HPDE6-E6E7 (cell line): ENCODE data around the gene CAMTA1.

Experiments used
- DNase-seq: peaks from one replicate; pipeline ENCODE4 v3.0.0; 2011; ENCODE audit warnings: missing footprints; ENCODE audit errors: extremely low spot score

CAMTA1 gene

DNA sequence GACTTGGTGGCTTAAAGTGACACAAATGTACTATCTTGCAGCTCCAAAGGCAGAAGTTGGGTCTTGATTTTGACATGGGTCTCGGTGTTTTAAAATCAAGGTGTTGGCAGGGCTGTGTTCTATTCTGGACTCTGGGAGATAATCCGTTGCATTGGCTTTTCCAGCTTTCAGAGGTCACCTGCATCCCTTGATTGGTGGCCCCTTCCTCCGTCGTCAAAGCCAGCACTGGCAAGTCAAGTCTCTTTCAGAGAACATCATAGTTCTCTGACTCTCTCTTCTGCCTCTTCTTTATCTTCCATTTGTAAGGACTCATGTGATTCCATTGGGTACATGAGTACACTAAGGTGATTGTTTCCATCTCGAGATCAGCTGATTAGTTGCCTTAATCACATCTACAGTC lies 172.1 kb downstream of the CAMTA1 start:
- no peak for DNase-seq

DNA sequence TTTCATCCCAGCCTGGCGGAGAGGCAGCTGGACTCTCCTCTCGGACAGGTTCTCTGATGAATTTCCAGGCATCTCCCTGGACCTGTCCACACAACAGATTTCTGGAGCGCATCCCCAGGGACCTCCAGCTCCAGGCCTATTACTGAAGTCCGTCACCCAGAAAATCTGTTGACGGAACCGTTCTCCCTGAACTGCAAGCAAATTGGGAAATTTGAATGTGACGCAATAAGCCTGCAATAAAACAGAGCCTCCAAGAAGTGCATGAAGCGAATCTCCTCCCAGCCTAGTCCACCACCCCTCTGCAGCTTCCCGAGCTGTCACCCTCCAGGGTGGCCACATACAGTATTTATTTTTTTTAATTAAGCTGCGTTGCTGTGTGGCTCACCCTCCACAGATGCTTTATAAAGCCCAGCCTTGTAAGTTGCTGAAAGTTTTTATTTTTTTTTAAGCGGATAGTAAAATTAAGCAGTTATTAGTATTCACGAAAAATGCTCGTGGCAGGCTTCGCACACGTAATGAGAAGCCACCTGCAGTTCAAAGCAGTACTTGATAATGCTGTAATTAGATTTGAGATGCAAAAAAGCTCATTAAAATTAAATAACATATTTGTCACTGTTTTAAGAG lies 173.3 kb downstream of the CAMTA1 start:
- DNase-seq: no peak

GRCh38 chr1:6959491-6959890 lies 174.2 kb downstream of the CAMTA1 start:
- no peak for DNase-seq

GRCh38 chr1:6960291-6960811 lies 175.1 kb downstream of the CAMTA1 start:
- no peak for DNase-seq

- no peak for DNase-seq
Measured at GRCh38 chr1:6960860-6961259, 175.6 kb downstream of the CAMTA1 start.

- DNase-seq: no peak
Measured at GRCh38 chr1:6961289-6961688, 176.0 kb downstream of the CAMTA1 start.

- no peak for DNase-seq
Measured at GRCh38 chr1:6961905-6962477, 176.7 kb downstream of the CAMTA1 start.

DNA sequence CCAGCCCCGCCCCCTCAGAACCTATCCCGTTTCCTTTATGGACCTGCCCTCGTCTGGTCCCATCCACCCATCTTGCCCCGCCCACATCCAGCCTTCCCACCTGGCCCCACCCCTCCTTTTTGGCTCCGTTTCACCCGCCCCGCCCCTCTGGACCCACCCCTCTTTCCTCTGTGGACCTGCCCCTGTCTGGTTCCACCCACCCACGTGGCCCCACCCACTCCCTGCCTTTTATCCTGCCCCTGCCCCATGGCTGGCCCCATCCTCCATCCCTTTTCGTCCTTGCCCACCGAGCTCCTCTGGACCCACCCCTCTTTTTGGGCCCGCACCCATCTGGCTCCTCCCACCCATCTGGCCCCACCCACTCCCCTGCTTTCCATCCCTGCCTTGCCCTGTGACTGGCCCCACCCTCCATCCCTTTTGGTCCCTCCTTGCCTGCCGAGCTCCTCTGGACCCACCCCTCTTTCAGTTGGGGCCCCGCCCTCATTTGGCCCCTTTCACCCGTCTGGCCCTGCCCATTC lies 177.3 kb downstream of the CAMTA1 start:
- no peak for DNase-seq

GRCh38 chr1:6962996-6963911 lies 178.0 kb downstream of the CAMTA1 start:
- no peak for DNase-seq

DNA sequence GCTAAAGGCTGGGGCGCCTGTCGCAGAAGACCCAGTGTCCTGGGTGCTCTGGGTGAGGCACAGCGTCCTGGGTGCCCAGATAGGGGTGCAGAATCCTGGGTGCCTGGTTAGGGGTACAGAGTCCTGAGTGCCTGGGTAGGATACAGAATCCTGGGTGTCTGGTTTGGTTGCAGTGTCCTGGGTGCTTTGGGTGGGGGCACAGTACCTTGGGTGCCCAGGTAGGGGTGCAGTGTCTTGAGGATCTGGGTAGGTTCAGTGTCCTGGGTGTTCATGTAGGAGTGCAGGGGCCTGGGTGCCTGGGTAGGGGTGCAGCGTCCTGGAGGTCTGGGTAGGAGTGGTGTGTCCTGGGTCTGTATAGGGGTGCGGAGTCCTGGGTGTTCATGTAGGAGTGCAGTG lies 178.7 kb downstream of the CAMTA1 start:
- no peak for DNase-seq

DNA sequence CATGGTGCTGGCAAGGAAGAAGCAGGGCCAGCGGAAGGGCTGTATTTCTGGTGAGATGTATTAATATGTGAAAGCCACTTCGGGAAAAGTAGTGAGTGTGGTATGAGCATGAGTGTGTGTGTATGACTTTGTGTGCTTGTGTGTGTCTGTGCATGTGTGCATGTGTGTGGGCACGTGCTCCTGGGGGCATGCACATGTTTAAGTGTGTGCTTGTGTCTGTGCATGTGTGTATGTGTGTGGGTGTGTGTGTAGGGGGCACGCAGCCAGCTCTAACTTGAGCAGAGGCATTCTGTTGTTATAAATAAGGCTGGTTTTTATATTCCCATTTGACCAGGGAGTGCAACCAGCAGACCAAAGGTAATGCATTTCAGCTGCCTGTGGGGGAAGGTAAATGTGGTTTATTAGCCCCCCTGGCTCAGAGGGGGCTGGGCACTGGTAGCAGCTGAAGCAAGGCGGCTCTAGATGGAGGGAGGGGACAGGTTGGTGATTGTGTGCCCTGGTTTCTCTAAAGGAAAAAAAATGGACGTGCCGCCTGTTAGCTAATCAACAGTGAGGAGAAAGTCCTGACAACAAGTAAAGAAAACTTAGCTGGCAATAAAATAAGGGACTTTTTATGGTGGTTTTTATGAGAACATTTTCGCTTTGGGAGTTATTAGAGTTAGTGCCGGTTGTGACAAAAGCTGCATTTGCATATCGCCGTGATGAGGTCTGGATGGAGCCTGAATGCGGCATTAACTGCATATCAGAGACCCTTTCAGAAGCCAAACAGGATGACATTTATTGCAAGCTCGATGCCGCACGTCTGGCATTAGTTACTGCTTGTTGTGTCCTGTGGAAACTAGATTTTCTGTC lies 180.1 kb downstream of the CAMTA1 start:
- DNase-seq: no peak

- no peak for DNase-seq
Measured at GRCh38 chr1:6965935-6966241, 180.6 kb downstream of the CAMTA1 start.

GRCh38 chr1:6966326-6966725 lies 181.1 kb downstream of the CAMTA1 start:
- no peak for DNase-seq

- no peak for DNase-seq
Measured at GRCh38 chr1:6967431-6968111, 182.3 kb downstream of the CAMTA1 start.

- no peak for DNase-seq
Measured at GRCh38 chr1:6969106-6969505, 183.9 kb downstream of the CAMTA1 start.

GRCh38 chr1:6969762-6970161 lies 184.5 kb downstream of the CAMTA1 start:
- no peak for DNase-seq

DNA sequence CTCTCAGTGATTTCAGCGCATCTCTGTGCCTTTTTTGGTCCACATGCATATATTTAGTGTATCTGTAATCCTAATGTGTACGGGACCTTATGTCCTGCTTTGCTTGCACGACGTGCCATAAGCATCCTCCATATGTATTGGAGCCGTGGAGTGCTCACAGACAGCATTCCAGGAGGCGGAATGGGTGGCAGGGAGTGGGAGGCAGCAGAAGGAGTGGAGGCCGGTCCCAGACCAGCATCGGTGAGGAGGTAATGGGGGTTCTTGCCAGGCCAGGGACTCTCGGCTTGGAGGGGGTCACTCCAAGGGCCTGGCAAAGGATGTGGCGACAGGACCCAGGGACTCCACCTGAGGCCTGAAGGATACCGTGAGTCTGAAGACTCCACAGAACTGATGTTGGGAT lies 185.0 kb downstream of the CAMTA1 start:
- DNase-seq: no peak

DNA sequence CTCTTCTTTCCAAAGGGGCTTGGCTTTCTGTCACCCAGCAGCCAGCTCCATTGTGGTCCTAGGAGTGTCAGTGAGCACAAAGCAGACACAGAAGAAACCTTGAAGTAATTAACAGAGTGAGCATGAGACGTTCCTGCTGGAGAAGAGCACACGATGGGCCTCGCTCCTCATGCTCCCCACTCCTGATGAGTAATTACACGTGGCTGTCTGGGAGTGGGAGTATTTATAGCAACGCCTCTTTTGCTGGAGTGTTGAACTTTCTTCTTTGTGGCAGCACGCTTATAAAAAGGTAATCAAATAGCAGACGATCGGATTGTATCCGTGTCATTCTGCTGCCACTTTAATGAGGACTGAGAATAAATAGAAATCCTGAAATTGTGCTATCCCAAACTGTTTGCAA lies 185.8 kb downstream of the CAMTA1 start:
- no peak for DNase-seq

GRCh38 chr1:6971699-6972098 lies 186.4 kb downstream of the CAMTA1 start:
- DNase-seq: no peak

GRCh38 chr1:6972399-6972798 lies 187.1 kb downstream of the CAMTA1 start:
- no peak for DNase-seq
